Lower lobe of right lung (tissue), 2 donors: ENCODE data around the gene ORAI1. TPM values are rescaled to one million over a fixed set of nuclear protein-coding genes. Genes with fewer than 3 reads are reported as not detected.
"Not testable (repeated sequence)": the region's sequence is repeated elsewhere in the genome, so short reads cannot be mapped to it uniquely, and the experiment has no call there.

ENCODE experiments used
- ATAC-seq, 2 donors: fragments of 200-7000 bp; cut with Tn5 transposase; one replicate each; pipeline ENCODE4 v1.9.1; 2020 to 2022; ENCODE audit warnings: mild to moderate bottlenecking in 2 of 2, moderate library complexity in 2 of 2
- DNase-seq: peaks from one replicate; pipeline ENCODE4 v3.0.0-alpha.2; 2020
- H3K27ac ChIP-seq: fragments of 200-600 bp; one replicate; pipeline ENCODE4 v1.8.0; 2022
- H3K27me3 ChIP-seq: fragments of 200-600 bp; one replicate; pipeline ENCODE4 v1.8.0; 2022; ENCODE audit warnings: low read depth
- H3K36me3 ChIP-seq: fragments of 200-600 bp; one replicate; pipeline ENCODE4 v1.8.0; 2022; ENCODE audit warnings: mild to moderate bottlenecking
- H3K4me1 ChIP-seq: fragments of 200-600 bp; one replicate; pipeline ENCODE4 v1.8.0; 2022
- H3K4me3 ChIP-seq: fragments of 200-600 bp; one replicate; pipeline ENCODE4 v1.8.0; 2022; ENCODE audit warnings: mild to moderate bottlenecking
- H3K9me3 ChIP-seq: fragments of 200-600 bp; one replicate; pipeline ENCODE4 v1.8.0; 2022
- intact Hi-C: fragments of 100-400 bp; cut with DNase I; formaldehyde crosslinking; loops from one replicate; pipeline ENCODE4 v1.11.0; 2022
- total RNA-seq: library from RNA; stranded (reverse); fragmentation: NEBNext Ultra II Directional; extraction: Animal tissue kit (Norgen Biotek cat#: 25700); gene quantifications from one replicate; pipeline ENCODE4 v1.2.1, GENCODE V29; 2021
- TF ChIP-seq, protein P1 (sequence below): fragments of 200-600 bp; IDR thresholded peaks from one replicate; pipeline ENCODE4 v1.8.0; 2022; ENCODE audit warnings: antibody characterized with exemption, mild to moderate bottlenecking
- donor health status: DM: no; HTN: yes; CAD: no; lungs with severe emphysema.

ORAI1 gene
- total RNA-seq, 1 donor from 2014 or later: 39.0 TPM

DNA sequence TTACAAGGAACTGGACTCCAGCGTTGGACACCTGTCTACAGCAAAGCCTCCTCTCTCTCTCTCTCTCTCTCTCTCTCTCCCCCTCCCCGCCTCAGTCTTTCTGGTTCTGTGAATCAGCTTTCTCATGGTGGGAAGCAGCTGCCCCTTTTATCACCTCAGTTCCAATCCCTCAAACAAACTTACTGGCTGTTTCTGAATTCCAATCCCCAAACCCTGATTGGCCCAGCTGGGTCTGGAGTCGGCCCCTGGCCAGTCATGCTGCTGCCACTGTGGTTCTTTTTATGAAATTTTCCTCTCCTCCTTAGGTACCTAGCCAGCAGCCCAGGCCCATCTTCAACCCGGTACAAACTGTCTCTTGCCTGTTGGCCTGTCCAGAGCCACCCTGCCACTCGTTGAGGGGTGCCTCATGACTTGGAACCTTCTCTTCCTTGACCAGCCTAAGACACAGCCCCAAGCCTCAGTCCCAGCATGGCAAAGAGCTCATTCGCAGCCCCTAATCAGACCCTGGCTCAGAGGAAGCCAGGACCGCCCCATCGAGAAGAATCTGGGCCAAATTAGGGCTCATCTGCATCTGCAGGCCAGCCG lies 52.5 kb downstream of the ORAI1 start:
- TF ChIP-seq, protein P1, sequence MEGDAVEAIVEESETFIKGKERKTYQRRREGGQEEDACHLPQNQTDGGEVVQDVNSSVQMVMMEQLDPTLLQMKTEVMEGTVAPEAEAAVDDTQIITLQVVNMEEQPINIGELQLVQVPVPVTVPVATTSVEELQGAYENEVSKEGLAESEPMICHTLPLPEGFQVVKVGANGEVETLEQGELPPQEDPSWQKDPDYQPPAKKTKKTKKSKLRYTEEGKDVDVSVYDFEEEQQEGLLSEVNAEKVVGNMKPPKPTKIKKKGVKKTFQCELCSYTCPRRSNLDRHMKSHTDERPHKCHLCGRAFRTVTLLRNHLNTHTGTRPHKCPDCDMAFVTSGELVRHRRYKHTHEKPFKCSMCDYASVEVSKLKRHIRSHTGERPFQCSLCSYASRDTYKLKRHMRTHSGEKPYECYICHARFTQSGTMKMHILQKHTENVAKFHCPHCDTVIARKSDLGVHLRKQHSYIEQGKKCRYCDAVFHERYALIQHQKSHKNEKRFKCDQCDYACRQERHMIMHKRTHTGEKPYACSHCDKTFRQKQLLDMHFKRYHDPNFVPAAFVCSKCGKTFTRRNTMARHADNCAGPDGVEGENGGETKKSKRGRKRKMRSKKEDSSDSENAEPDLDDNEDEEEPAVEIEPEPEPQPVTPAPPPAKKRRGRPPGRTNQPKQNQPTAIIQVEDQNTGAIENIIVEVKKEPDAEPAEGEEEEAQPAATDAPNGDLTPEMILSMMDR: no peak
- H3K4me1 ChIP-seq: peaks cover 5% of the 10 kb centered on the region
- DNase-seq (no peak), ATAC-seq (no peak)
- H3K27ac ChIP-seq: no peak overlapping the region
- H3K36me3 ChIP-seq: no peaks in the 10 kb centered on the region
- intact Hi-C loops: loop anchor here (10.0 kb wide), 1 partner anchor 184 kb away; no protein-coding TSS in a partner anchor
- no peaks in the 10 kb centered on the region for H3K9me3 ChIP-seq
- no peaks in the 10 kb centered on the region for H3K27me3 ChIP-seq
- H3K4me3 ChIP-seq: no peak overlapping the region

DNA sequence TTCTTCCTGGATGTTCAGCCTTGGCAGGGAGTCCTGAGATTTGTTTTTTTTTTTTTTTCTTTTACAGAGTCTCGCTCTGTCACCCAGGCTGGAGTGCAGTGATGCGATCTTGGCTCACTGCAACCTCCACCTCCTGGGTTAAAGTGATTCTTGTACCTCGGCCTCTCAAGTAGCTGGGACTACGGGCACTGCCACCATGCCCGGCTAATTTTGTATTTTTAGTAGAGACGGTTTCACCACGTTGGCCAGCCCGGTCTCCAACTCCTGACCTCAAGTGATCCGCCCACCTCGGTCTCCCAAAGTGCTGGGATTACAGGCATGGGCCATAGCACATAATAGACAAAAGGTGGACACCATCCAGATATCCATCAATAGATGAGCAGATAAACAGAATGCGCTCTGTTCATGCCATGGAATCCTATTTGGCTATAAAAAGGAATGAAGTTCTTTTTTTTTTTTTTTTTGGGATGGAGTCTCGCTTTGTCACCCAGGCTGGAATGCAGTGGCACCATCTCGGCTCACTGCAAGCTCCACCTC lies 53.4 kb downstream of the ORAI1 start:
- ATAC-seq, H3K4me3 ChIP-seq, DNase-seq, H3K27me3 ChIP-seq, H3K9me3 ChIP-seq, H3K4me1 ChIP-seq, H3K27ac ChIP-seq, H3K36me3 ChIP-seq: not testable (repeated sequence)
- intact Hi-C loops: loop anchor here (10.0 kb wide), 1 partner anchor 185 kb away; no protein-coding TSS in a partner anchor

DNA sequence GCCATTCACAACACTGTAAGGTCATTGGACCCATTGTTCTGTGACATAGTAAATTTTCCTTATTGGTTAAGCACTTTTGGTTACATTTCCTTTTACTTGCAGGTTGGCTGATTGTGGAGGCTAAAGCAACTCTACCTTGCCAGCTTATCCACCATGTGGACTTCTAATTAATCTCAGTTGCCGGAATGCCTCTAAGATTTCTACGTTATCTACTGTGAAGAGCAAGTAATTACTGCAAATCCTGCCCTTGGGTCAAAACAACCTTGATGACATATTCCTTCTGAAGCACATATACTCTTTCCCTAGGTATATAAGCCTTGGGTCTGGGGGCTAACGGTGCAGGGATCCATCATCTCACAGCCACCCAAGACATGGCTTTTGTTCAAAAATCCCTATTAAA lies 62.6 kb downstream of the ORAI1 start:
- H3K4me3 ChIP-seq: no peak overlapping the region
- TF ChIP-seq, protein P1: no peak
- no peaks in the 10 kb centered on the region for H3K9me3 ChIP-seq
- ATAC-seq (no peak), DNase-seq (no peak)
- peaks cover 8% of the 10 kb centered on the region for H3K4me1 ChIP-seq
- no peaks in the 10 kb centered on the region for H3K36me3 ChIP-seq
- no peaks in the 10 kb centered on the region for H3K27me3 ChIP-seq
- H3K27ac ChIP-seq: no peak overlapping the region
- intact Hi-C loops: no loop called here

DNA sequence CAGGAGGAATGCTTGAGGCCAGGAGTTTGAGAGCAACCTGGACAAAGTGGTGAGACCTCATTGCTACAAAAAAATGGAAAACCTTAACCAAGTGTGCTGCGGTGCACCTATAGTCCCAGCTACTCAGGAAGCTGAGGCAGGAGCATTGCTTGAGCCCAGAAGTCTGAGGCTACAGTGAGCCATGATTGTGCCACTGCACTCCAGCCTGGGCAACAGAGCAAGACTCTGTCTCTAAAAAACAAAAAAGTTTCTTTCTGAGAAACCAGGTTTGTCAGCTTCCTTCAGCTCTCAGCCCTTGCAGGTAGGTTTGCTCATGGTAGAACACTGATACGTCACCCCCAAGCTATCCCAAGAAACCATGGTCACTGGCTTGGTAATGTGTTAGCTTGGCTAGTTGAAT lies 63.1 kb downstream of the ORAI1 start:
- Histone ChIP-seq H3K27me3 (no peaks in the 10 kb centered on the region), H3K36me3 (no peaks in the 10 kb centered on the region), H3K4me3 (no peak overlapping the region), H3K4me1 (peaks cover 8% of the 10 kb centered on the region), H3K9me3 (no peaks in the 10 kb centered on the region), H3K27ac (no peak overlapping the region)
- TF ChIP-seq, protein P1: no peak
- intact Hi-C loops: no loop called here
- DNase-seq (no peak), ATAC-seq (no peak)

Other genes with a start within 250 kb of the ORAI1 start
- gene RNF34, start 226.4 kb upstream of the ORAI1 start, total RNA-seq: 23.0 TPM
- 36.8 TPM for gene KDM2B, start 45.5 kb upstream of the ORAI1 start, total RNA-seq
- gene MORN3, start 43.1 kb downstream of the ORAI1 start, total RNA-seq: 2.1 TPM
- 13.4 TPM for gene TMEM120B, start 86.2 kb downstream of the ORAI1 start, total RNA-seq
- gene RHOF, start 167.2 kb downstream of the ORAI1 start, total RNA-seq: 28.7 TPM
- gene SETD1B, start 177.5 kb downstream of the ORAI1 start, total RNA-seq: 19.7 TPM
- 2.5 TPM for gene HPD, start 232.3 kb downstream of the ORAI1 start, total RNA-seq